Jurkat, Clone E6-1 (cell line): ENCODE measurements around the gene CIDEB. TPM values are rescaled to one million over a fixed set of nuclear protein-coding genes. Genes with fewer than 3 reads are reported as not detected.
"Not testable (repeated sequence)": the region's sequence is repeated elsewhere in the genome, so short reads cannot be mapped to it uniquely, and the experiment has no call there.

Experiments used
- DNase-seq: peaks from one replicate; pipeline ENCODE4 v3.0.0-alpha.2; 2011; ENCODE audit warnings: low read depth, low spot score
- H3K4me3 ChIP-seq: 2 replicates; pipeline ENCODE4 v1.5.1; 2011; ENCODE audit warnings: mild to moderate bottlenecking, low read length, control low read depth, moderate library complexity
- polyA plus RNA-seq: library from polyadenylated mRNA; unstranded; fragments of >200 nt; gene quantifications from one replicate; pipeline ENCODE4 v1.2.1, GENCODE V29; 2012; ENCODE audit warnings: missing spikeins; ENCODE audit not compliant: insufficient read length, insufficient read depth

Gene CIDEB, protein sequence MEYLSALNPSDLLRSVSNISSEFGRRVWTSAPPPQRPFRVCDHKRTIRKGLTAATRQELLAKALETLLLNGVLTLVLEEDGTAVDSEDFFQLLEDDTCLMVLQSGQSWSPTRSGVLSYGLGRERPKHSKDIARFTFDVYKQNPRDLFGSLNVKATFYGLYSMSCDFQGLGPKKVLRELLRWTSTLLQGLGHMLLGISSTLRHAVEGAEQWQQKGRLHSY
- 15.1 TPM for polyA plus RNA-seq

DNA sequence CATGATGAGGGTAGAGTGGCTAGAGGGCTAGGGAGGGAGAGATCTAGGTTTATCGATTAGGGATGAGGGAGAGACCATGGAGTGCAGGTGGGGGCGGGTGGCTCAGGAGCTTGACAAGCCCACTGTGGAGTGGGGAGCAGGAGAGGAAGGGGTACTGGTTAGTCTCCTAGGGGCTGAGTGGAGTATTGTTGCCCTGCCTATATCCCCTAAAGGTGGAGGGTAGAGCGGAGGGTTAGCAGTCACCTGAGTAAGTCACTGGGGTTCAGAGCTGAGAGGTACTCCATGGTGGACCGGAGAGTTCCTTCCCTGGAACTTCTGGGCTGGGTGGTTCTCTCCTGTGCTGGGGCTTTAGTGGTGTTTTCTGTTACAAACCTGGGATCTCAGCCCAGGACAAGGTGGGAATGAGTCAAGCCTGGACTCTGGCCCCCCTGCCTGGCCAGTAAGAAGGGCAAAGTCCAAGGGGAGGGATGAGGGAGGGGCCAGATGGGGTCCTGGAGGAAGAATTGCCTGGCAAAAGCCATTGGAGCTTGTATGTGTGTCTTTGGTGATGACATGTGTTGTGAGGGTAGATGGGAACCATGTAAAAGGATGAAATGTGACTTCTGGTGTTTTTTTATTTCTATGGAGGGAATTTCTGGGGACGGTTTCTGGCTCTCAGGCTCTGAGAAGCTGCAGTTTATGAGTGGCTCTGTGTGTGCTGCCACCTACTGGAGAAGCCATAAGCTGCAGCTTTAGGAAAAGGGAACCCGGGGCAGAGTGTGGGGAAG is at the start of gene CIDEB:
TSS of gene CIDEB (minus strand) at position 403 of the 767 bp plus-strand sequence. CDS start at position 284, 119 bp downstream.
- no peak within 1 kb of the TSS for H3K4me3 ChIP-seq
- peak; percentile 35 for DNase-seq

DNA sequence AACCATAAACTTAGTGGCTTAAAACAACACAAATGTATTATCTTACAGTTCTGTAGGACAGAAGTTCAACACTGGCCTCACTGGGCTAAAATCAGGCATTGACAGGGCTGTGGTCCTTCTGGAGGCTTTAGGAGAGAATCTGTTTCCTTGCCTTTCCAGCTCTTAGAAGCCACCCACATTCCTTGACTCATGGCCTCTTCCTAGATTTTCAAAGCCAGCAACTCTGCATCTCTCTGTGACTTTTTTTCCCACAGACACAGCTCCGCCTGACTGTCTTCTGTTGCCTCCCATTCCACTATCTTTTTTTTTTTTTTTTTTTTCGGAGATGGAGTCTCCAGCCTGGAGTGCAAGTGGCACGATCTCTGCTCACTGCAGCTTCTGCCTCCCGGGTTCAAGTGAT is 48.4 kb upstream of the CIDEB start:
- H3K4me3 ChIP-seq: no peak overlapping the region
- DNase-seq: no peak

DNA sequence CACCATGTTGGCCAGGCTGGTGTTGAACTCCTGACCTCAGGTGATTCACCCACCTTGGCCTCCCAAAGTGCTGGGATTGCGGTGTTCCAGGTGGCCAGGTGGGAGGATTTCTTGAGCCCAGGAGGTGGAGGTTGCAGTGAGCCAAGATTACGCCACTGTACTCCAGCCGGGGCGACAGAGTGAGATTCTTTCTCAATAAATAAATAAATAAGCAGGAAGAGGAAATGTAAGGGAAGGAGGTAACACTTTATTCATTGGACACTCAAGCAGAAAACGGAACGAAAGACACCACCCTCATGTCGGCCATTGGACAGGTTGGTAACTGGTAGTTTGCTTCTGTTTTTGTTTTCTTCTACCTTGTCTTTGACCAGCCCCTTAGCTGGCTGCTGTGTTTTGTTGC is 47.2 kb upstream of the CIDEB start:
- H3K4me3 ChIP-seq: no peak overlapping the region
- no peak for DNase-seq

DNA sequence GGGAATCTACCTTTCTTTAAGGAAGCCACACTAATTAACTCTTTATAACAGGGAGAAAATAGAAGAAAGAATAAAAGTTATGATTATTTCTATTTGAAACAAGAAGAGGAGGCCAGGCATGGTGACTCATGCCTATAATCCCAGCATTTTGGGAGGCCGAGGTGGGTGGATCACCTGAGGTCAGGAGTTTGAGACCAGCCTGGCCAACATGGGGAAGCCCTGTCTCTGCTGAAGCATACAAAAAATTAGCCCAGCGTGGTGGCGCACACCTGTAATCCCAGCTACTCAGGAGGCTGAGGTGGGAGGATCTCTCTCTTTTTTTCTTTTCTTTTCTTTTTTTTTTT is 46.7 kb upstream of the CIDEB start:
- not testable (repeated sequence) for H3K4me3 ChIP-seq, DNase-seq

DNA sequence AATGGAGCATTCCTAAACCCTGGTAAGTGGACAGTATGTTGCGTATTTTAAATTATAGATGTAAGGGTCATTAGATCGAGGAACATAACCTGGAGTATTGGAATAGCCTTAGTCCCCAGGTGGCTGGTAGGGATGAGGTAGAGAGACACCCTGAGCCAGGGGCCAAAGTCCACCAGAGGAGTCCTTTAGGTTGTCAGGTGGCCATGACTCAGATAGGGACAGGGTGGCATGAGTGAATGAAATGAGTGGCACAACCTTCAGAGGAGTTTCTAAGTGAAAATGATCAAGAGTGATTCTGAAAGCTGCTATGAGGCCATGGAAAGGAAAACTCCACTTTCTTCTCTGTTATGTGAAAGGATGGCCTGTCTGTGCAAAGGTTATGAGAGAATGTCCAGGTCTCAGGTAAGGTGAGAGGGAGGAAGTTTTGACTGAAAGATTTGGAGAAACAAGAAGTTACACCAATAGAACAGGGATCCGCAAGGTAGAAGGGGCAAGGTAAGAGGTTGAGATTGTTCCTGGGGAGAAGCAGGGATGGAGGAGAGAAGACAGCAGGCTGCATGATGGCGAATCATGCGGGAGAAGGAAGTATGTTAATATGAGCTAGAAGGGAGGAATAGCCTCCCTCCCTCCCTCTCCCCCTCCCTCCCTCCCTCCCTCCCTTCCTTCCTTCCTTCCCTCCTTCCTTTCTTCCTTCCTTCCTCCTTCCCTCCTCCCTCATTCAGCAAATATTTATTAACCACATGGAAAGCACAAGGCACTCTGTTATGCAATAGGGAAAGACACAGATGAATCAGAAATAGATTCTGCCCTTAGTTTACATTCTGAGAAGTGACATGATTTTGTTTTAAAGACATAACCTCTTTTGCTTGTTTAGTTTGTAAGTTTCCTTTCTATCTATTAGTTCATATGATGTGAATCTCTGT is 46.0 kb upstream of the CIDEB start:
- H3K4me3 ChIP-seq: no peak overlapping the region
- no peak for DNase-seq

DNA sequence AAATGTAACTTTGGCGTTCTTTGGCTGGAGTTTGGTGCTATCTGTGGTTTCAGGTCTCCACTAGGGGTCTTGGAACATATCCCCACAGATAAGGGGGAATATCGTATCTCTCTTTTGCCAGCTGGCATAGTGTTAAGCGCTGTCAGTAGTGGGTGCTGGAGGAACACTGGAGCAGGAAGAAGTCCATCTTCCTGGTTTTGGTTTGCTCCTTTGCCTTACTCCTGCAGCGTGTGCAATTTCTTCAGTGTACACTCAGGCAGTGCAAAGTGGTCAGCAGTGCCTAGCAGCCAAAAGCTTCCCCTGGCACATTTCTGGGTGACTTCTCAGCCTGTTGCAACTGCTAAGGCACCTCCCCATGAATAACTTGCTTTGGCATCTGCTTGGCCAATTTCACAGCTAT is 43.7 kb upstream of the CIDEB start:
- no peak for DNase-seq
- H3K4me3 ChIP-seq: no peak overlapping the region

DNA sequence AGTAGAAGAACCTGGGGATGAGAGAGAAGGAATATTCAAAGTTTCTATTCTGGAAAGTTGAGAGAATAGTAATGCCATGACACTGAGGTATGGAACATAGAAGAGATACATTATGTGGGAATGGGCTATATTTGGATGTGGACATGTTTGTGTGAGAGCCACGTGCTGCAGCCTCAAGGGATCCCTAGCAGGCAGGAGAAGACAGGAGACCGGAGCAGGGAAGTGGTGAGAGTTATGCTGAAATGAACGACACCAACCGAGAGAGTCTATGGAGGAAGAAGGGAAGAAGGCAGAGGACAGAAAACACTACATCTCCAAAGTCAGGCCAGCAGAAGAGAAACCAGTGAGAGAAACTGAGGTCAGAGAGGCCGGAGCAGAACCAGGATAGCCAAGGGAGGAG is 42.0 kb upstream of the CIDEB start:
- H3K4me3 ChIP-seq: no peak overlapping the region
- DNase-seq: no peak

DNA sequence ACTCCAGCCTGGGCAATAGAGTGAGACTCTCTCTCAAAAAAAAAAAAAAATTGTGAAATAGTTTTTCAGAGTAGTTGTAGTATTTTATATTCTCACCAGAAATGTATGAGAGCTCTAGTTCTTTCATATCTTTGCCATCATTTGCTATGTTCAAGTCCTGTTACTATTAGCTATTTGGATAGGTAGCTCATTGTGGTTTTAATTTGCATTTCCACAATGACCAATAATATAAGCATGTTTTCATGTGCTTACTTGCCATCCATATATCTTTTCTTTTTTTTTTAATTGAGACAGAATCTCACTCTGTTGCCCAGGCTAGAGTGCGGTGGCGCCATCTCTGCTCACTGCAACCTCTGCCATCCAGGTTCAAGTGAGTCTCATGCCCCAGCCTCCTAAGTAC is 40.4 kb upstream of the CIDEB start:
- DNase-seq: no peak
- no peak overlapping the region for H3K4me3 ChIP-seq

DNA sequence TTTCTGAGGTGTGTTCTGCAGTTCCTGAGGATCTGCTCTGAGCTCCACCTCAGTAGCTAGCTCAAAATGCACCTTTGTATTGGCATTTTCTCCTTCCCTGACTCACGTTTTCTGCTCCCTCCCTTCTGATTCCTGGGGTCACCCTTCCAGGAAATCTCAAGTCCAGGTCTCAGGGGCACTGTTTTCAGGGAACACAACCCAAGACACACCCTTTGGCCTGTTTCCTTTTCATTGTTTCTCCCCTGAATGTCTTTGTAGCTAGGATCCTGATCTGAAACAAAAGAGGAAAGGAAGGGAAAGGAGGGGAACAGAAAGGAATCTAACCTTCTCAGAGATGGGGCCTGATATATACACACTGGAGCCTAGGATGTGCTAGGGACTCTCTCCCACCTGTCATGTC is 39.4 kb upstream of the CIDEB start:
- no peak for DNase-seq
- no peak overlapping the region for H3K4me3 ChIP-seq

DNA sequence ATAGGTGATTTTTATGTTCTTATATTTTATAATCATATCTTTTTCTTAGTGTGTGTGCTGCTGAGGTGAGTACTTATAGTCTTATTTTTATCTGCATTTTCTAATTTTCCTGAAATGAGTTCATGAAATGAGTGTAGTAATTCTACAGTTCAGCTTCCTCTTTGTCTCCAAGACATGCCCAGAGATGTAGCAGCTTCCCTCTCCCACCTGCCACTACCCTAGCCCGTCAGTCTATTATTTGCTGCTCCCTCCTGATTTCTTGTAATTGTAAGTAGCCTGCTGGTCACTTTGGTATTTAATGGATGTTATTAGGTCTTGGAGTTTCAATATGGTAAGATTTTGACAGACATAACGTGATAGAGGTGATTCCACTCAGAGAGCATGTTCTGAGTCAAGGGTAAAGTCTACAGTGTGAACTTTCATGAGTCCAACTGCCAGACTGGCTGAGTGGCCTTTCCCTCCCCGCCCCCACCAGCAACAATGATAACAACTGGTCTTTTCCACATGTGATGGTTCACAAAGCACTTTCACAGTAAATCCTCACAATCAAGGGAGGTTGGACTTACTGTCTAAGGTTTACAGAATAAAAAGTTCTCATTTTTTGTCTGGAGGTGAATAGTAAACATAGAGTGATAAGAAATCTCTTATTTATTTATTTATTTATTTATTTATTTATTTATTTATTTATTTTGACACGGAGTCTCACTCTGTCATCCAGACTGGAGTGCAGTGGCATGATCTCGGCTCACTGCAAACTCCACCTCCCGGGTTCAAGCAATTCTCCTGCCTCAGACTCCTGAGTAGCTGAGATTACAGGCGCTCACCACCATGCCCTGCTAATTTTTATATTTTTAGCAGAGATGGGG is 36.3 kb upstream of the CIDEB start:
- no peak for DNase-seq
- H3K4me3 ChIP-seq: no peak overlapping the region

DNA sequence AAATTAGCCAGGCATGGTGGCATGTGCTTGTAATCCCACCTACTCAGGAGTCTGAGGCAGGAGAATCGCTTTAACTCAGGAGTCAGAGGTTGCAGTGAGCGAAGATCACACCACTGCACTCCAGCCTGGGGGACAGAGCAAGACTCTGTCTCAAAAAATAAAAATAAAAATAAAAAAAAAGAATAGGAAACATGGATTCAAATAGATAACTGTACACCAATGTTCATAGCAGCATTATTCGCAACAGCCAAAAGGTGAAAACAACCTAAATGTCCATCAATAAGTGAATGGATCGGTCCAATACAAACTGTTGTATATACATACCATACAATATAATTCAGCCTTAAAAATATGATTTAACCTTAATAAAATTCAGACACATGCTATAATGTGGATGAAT is 35.1 kb upstream of the CIDEB start:
- DNase-seq: no peak
- H3K4me3 ChIP-seq: no peak overlapping the region

DNA sequence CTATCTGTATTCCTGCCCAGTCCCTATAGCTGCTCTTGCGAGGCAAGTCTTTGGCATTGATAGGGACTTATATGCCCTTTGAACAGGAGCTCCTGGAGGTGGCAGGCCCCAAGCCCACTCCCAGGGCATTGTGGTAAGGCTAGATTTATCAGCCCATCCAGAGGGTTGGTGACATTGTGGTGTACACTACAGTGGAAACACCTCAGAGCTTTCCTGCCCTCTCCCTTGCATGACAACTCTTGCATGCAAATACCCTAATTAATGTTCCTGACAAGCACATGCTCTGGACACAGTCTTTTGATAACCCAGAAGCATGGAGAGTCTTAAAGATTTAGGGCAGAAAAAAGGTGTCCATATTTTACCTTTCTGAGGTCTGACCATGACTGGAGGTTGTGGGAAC is 32.8 kb upstream of the CIDEB start:
- no peak for DNase-seq
- no peak overlapping the region for H3K4me3 ChIP-seq

DNA sequence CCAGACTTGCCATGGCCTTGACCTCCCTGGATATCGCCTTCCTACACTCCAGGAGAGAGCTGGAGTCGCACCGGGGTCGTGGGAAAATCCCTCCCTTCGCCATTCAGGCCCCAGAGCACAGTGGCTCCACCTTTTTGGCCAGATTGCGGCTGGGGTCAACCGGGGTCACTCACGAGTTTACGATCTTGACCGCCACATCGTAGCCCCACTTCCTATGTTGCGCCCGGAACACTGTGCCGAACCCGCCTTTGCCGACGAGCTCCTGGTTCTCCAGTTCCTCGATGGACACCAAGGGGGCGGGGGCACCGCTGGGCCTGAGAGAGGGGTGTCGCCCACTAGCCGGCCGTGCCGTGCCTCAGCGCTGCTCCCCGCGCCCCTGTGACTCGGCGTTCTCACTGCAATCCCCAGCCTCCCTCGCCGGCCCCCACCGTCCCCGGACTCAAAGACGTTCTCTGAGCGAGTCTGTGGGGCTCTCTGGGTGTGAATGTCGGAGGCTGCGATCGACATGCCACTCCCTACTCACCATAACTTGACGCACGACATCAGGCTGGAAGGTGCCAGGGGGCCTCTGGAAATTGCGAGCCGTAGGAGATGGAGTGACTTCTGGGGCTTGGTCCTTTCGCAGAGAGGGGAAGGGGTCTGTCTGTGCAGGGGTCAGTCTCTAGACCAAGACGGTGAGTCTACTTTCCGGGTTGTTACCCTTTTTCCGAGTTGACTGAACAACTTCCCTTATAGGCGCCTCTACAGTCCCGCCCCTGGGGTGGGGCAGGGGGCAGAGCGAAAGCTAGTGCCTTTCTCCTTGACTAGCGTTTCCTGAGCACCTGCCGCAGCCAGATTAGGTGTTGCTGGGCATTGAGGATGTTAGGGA is 31.7 kb upstream of the CIDEB start, which contains the start of gene RIPK3:
TSS of gene RIPK3 (minus strand) at position 708 of the 868 bp plus-strand sequence. CDS start at position 543, 165 bp downstream.
- H3K4me3 ChIP-seq: peak within 1 kb of the TSS; percentile 55
- DNase-seq: peak; percentile 29

DNA sequence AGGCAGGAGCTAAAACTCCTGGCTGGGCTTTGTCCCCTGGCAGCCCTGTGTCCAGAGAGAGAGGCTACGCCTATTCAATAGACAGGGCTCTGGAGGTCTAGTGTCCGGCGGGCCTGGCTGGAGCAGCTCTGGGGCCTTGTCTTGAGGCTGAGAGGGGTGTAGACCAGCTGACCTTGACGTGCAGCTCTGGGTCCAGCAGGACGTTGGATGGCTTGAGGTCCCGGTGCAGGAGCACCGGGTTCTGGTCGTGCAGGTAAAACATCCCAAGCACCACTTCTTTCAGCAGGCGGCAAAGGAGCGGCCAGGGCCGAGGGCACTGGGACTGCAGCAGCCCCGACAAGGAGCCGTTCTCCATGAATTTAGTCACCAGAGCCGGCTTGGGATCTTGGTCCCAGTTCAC is 31.1 kb upstream of the CIDEB start:
- no peak for DNase-seq
- H3K4me3 ChIP-seq: no peak overlapping the region

DNA sequence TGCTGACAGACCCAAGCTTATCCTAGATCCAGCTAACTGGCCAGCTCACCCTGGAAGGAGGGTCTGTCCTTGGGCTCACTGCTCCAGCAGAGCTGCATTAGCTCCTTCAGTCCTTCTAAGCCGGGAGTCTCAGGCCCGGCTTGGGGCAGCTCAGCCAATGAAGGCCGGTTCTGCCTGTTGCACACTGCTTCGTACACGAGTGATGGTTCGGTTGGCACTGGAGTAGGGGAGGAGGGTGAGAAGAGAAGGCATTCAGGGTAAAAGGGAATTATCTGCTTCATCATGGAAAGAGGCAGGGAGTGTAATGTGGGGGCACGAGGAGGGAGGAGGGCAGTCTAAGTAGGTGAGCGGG is 30.0 kb upstream of the CIDEB start:
- no peak overlapping the region for H3K4me3 ChIP-seq
- DNase-seq: no peak

DNA sequence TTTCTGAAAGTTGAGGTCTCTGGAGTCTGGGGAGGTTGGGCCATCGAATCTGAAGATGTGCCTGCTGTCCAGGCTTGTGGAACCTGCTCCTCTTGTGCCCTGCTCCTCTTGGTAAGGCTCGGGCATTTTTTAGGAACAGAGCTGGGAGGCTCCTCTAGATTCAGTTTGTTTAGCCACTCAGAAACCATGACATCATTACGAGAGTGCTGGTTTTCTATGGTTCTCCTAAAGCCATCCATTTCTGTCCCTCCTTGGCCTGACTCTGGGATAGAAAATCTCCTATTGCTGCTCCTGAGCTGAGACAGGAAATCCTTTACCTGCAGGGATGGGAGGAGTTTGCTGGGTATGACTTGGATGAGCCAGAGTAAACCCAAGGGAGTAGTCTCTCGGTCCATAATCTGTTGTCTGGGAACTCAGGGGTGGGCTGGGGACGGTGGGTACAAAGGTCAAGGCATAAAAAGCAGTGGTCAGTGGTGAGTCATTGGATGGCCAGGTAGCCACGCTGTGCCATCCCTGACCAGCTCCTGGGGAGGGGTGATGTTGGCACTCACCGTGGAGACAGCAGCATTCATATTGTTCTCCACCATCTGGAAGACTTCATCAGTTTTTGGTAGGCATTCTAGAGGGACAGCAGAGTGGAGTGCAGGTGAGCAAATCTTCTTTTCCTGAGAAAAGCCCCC is 29.5 kb upstream of the CIDEB start:
- H3K4me3 ChIP-seq: no peak overlapping the region

DNA sequence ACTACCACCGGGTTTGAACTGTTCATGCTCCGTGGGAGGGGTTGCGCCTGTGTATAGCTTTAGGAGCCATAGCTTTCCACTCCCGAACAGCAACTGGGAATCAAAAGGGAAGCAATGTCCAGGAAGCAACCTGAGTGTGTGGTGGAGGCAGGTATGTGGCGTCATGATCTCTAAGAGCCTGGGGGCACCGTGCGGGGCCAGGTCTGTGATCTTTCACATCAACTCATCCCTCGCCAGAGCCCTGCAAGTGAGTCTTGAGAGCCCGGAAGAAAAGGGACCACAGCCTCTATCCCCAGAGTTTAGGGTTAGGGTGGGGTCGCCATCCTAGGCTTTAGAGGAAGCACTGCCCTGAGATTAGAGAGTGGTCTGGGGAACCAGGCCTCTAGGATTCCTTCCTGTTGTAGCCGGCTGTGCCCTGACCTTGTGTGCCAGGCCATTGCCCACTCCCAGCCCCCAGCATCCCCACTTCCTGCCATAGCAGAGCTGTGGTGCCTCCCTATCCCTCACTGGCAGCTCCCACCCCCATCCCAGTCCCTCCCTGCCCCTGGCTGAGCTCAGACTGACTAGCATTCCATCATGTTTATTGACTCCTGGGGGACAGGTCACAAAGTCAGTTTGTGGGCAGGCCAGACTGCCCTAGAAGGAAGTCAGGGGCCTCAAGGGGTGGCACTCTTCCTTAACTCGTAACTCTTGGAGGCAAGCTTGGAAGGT is 27.8 kb upstream of the CIDEB start:
- DNase-seq: no peak
- H3K4me3 ChIP-seq: no peak overlapping the region

More for the DNA sequence above, 29.5 kb upstream of the CIDEB start:
- no peak for DNase-seq
